CD4-positive, alpha-beta T cell (primary cell): ENCODE data around the gene QKI. TPM values are rescaled to one million over a fixed set of nuclear protein-coding genes. Genes with fewer than 3 reads are reported as not detected.
"Not testable (repeated sequence)": the region's sequence is repeated elsewhere in the genome, so short reads cannot be mapped to it uniquely, and the experiment has no call there.

Source experiments
- ATAC-seq: fragments of 200-7000 bp; cut with Tn5 transposase; one replicate; pipeline ENCODE4 v1.10.0; 2022; ENCODE audit warnings: mild to moderate bottlenecking; ENCODE audit not compliant: poor library complexity
- CTCF ChIA-PET: fragments of 350-600 bp; sonication (Branson Sonifier 250); formaldehyde crosslinking; loops from one replicate; lab custom pipeline; 2021; ENCODE audit warnings: antibody characterized with exemption, inconsistent platforms; lab: Charles Lee
- POLR2A ChIA-PET: fragments of 350-600 bp; sonication (Branson Sonifier 250); formaldehyde crosslinking; loops from one replicate; lab custom pipeline; 2021; ENCODE audit warnings: antibody characterized with exemption, inconsistent platforms; lab: Charles Lee
- DNase-seq, 14 experiments: peaks; one replicate each; pipeline ENCODE4 v3.0.0-alpha.2; 2013 to 2020; ENCODE audit warnings: mixed read lengths in 2 of 14
- H3K27ac ChIP-seq, 2 donors: one replicate each; pipeline versions ENCODE4 v1.5.1 to v1.7.0; 2013; ENCODE audit warnings: low read length in 2 of 2, low read depth in 1 of 2, mild to moderate bottlenecking in 1 of 2
- H3K27me3 ChIP-seq, 2 experiments: 1 replicate in 1 of 2; 2 replicates in 1 of 2; pipeline versions ENCODE4 v1.6.1 to v1.7.0; 2013; ENCODE audit warnings: low read length in 2 of 2, control low read depth in 1 of 2, mild to moderate bottlenecking in 1 of 2, moderate library complexity in 1 of 2; ENCODE audit not compliant: insufficient read depth in 2 of 2, control insufficient read depth in 1 of 2
- H3K36me3 ChIP-seq: one replicate; pipeline ENCODE4 v1.6.1; 2013; ENCODE audit warnings: low read length, control low read depth; ENCODE audit not compliant: insufficient read depth
- H3K4me1 ChIP-seq: one replicate; pipeline ENCODE4 v1.6.1; 2013; ENCODE audit warnings: low read length, control low read depth; ENCODE audit not compliant: insufficient read depth
- H3K4me3 ChIP-seq: one replicate; pipeline ENCODE4 v1.5.1; 2013; ENCODE audit warnings: mild to moderate bottlenecking, low read length, moderate library complexity
- H3K9me3 ChIP-seq, 2 experiments: 1 replicate in 1 of 2; 2 replicates in 1 of 2; pipeline versions ENCODE4 v1.6.1 to v1.7.0; 2013; ENCODE audit warnings: low read length in 2 of 2, mild to moderate bottlenecking in 2 of 2, control low read depth in 1 of 2, moderate library complexity in 1 of 2; ENCODE audit not compliant: control insufficient read depth in 1 of 2, insufficient read depth in 1 of 2
- H3K27ac Mint-ChIP-seq: one replicate; pipeline ENCODE4 v1.8.0; 2020; ENCODE audit warnings: mixed read lengths
- H3K27me3 Mint-ChIP-seq: one replicate; pipeline ENCODE4 v1.8.0; 2021; ENCODE audit warnings: mixed read lengths
- H3K36me3 Mint-ChIP-seq: one replicate; pipeline ENCODE4 v1.8.0; 2021; ENCODE audit warnings: low read depth, mixed read lengths
- H3K4me1 Mint-ChIP-seq: one replicate; pipeline ENCODE4 v1.8.0; 2021; ENCODE audit warnings: low read depth, mixed read lengths
- H3K4me3 Mint-ChIP-seq: one replicate; pipeline ENCODE4 v1.8.0; 2020; ENCODE audit warnings: mild to moderate bottlenecking, mixed read lengths
- H3K9me3 Mint-ChIP-seq: one replicate; pipeline ENCODE4 v1.8.0; 2020; ENCODE audit warnings: mixed read lengths
- CTCF ChIP-seq: fragments of 200-600 bp; IDR thresholded peaks from one replicate; pipeline ENCODE4 v1.8.0; 2022; ENCODE audit warnings: antibody characterized with exemption, mild to moderate bottlenecking
- intact Hi-C, 2 experiments: fragments of 100-400 bp; cut with DNase I in 1 of 2; cut with micrococcal nuclease in 1 of 2; formaldehyde crosslinking; loops; one replicate each; pipeline versions ENCODE4 v1.15.1 to v1.9.0; 2023 to 2025; cut with DNase I, micrococcal nuclease
- total RNA-seq, 174 experiments: library from RNA in 2 of 174; stranded (reverse) in 2 of 174; gene quantifications; one replicate each; pipeline ENCODE4 v1.2.3 and lab custom pipeline; 2021 to 2026

The QKI gene
- total RNA-seq, 2 experiments from 2014 or later, result 60.7 to 67.3 TPM

- H3K36me3 Mint-ChIP-seq, result no peaks in the 10 kb centered on the region
- H3K4me1 ChIP-seq, result no peaks in the 10 kb centered on the region
- no peak overlapping the region for H3K27ac ChIP-seq
- ChIA-PET CTCF (no interaction called here), POLR2A (interaction anchor here (0.6 to 0.7 kb wide), 2 partner anchors 40 to 1539 kb away, joined by 3 read pairs; no protein-coding TSS in a partner anchor)
- H3K4me3 Mint-ChIP-seq, result no peak overlapping the region
- H3K4me1 Mint-ChIP-seq, result no peaks in the 10 kb centered on the region
- H3K27me3 Mint-ChIP-seq, result peaks cover 15% of the 10 kb centered on the region
- no peak for DNase-seq
- no peak for TF ChIP-seq CTCF
- no peaks in the 10 kb centered on the region for H3K36me3 ChIP-seq
- H3K27me3 ChIP-seq, result no peaks in the 10 kb centered on the region
- intact Hi-C loops, result no loop called here
- no peak overlapping the region for H3K27ac Mint-ChIP-seq
- peaks cover 4 to 6% of the 10 kb centered on the region in 2 experiments for H3K9me3 ChIP-seq
- no peak overlapping the region for H3K4me3 ChIP-seq
- no peak for ATAC-seq
- no peaks in the 10 kb centered on the region for H3K9me3 Mint-ChIP-seq
These were observed 33.3 kb upstream of the QKI start for GRCh38 chr6:163381118-163381756.

DNA sequence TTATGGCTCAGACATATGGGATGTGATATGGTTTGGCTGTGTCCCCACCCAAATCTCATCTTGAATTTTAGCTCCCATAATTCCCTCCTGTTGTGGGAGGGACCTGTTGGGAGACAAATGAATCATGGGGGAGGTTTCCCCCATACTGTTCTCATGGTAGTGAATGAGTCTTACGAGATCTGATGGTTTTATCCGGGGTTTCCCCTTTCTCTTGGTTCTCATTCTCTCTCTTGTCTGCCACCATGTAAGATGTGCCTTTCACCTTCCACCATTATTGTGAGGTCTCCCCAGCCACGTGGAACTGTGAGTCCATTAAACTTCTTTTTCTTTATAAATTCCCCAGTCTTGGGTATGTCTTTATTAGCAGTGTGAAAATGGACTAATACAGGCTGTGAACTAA is 31.1 kb upstream of the QKI start:
- H3K27me3 Mint-ChIP-seq, result peaks cover 15% of the 10 kb centered on the region
- CTCF ChIA-PET, H3K27me3 ChIP-seq, H3K9me3 ChIP-seq, H3K4me1 ChIP-seq, DNase-seq, H3K9me3 Mint-ChIP-seq, H3K27ac Mint-ChIP-seq, H3K27ac ChIP-seq, POLR2A ChIA-PET, intact Hi-C loops, H3K4me1 Mint-ChIP-seq, H3K4me3 ChIP-seq, ATAC-seq, H3K36me3 Mint-ChIP-seq, H3K4me3 Mint-ChIP-seq, H3K36me3 ChIP-seq: not testable (repeated sequence)

- ATAC-seq, result no peak
- no peaks in the 10 kb centered on the region for H3K9me3 Mint-ChIP-seq
These were observed 30.6 kb upstream of the QKI start for GRCh38 chr6:163383912-163384311.

More at GRCh38 chr6:163383912-163384311, 30.6 kb upstream of the QKI start:
- CTCF ChIA-PET, result no interaction called here
- Histone ChIP-seq H3K4me3 (no peak overlapping the region), H3K36me3 (no peaks in the 10 kb centered on the region), H3K27ac (no peak overlapping the region), H3K27me3 (no peaks in the 10 kb centered on the region), H3K9me3 (peaks cover 4 to 6% of the 10 kb centered on the region in 2 experiments), H3K4me1 (no peaks in the 10 kb centered on the region)
- TF ChIP-seq CTCF, result no peak
- Mint-ChIP-seq H3K4me1 (no peaks in the 10 kb centered on the region), H3K27me3 (peaks cover 15% of the 10 kb centered on the region), H3K4me3 (no peak overlapping the region), H3K27ac (no peak overlapping the region), H3K36me3 (no peaks in the 10 kb centered on the region)
- intact Hi-C loops, result no loop called here
- DNase-seq, result no peak
- POLR2A ChIA-PET, result no interaction called here
